Measurements from ENCODE around the gene FAM120B.
A peak's percentile ranks its signal among the peaks of the same experiment; 100 is the strongest.
"Not testable (repeated sequence)": the region's sequence is repeated elsewhere in the genome, so short reads cannot be mapped to it uniquely, and the experiment has no call there.

The FAM120B gene, protein sequence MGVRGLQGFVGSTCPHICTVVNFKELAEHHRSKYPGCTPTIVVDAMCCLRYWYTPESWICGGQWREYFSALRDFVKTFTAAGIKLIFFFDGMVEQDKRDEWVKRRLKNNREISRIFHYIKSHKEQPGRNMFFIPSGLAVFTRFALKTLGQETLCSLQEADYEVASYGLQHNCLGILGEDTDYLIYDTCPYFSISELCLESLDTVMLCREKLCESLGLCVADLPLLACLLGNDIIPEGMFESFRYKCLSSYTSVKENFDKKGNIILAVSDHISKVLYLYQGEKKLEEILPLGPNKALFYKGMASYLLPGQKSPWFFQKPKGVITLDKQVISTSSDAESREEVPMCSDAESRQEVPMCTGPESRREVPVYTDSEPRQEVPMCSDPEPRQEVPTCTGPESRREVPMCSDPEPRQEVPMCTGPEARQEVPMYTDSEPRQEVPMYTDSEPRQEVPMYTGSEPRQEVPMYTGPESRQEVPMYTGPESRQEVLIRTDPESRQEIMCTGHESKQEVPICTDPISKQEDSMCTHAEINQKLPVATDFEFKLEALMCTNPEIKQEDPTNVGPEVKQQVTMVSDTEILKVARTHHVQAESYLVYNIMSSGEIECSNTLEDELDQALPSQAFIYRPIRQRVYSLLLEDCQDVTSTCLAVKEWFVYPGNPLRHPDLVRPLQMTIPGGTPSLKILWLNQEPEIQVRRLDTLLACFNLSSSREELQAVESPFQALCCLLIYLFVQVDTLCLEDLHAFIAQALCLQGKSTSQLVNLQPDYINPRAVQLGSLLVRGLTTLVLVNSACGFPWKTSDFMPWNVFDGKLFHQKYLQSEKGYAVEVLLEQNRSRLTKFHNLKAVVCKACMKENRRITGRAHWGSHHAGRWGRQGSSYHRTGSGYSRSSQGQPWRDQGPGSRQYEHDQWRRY

GRCh38 chr6:170306324-170307079, at the start of gene FAM120B:
Gene FAM120B (plus strand): TSS chr6:170306758. CDS start chr6:170317391, 10,633 bp downstream.
- DNase-seq: peak; percentile 97
- in situ Hi-C loops (cut with MboI; ENCODE audit: low pct_unique_long_range_greater_than_20kb, low sequenced_read_pairs): no loop called here

DNA sequence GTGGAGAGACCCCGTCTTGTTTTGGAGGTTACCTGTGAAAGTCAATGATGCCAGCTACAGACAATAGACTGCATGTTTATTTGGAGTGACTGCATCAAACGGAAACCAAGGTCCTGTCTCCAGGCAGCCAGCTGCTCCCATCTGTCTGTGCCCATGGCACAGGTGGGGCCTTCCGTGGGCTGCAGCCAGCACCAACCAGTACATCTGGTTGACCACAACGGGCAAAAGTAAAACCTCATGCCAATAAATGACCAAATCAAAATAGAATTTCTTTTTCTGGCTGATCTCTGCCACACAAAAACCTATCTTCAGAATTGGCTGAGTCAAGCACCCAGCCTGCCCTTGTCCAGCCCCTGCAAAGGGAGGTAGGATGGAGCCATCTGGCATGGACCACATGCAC, 49.2 kb upstream of the FAM120B start:
- no peak for DNase-seq
- in situ Hi-C loops (cut with MboI; ENCODE audit: low pct_unique_long_range_greater_than_20kb, low sequenced_read_pairs): no loop called here

GRCh38 chr6:170258407-170258806, 48.2 kb upstream of the FAM120B start:
- no peak for DNase-seq
- in situ Hi-C loops (cut with MboI; ENCODE audit: low pct_unique_long_range_greater_than_20kb, low sequenced_read_pairs): no loop called here

- in situ Hi-C loops (cut with MboI; ENCODE audit: low pct_unique_long_range_greater_than_20kb, low sequenced_read_pairs): no loop called here
- no peak for DNase-seq
Measured at GRCh38 chr6:170259278-170259677, 47.3 kb upstream of the FAM120B start.

DNA sequence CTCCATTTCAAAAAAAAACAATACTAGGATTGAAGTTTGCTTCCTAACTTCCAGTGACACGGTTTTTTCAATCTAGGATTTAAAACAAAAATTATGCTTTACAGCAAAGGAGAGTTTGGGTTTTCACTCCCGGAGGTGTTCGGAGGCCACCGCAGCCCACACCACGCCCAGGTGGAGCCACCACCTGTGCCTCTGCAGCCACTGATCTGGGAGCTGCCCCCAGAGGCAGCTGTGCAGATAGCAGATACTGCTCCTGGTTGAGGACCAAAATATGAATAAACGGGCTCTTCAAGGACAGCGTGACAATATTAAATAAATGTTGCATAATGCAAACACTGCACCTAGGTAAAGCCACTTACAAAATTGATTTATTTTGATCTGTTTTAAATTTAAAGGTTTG, 45.9 kb upstream of the FAM120B start:
- no peak for DNase-seq
- in situ Hi-C loops (cut with MboI; ENCODE audit: low pct_unique_long_range_greater_than_20kb, low sequenced_read_pairs): no loop called here

DNA sequence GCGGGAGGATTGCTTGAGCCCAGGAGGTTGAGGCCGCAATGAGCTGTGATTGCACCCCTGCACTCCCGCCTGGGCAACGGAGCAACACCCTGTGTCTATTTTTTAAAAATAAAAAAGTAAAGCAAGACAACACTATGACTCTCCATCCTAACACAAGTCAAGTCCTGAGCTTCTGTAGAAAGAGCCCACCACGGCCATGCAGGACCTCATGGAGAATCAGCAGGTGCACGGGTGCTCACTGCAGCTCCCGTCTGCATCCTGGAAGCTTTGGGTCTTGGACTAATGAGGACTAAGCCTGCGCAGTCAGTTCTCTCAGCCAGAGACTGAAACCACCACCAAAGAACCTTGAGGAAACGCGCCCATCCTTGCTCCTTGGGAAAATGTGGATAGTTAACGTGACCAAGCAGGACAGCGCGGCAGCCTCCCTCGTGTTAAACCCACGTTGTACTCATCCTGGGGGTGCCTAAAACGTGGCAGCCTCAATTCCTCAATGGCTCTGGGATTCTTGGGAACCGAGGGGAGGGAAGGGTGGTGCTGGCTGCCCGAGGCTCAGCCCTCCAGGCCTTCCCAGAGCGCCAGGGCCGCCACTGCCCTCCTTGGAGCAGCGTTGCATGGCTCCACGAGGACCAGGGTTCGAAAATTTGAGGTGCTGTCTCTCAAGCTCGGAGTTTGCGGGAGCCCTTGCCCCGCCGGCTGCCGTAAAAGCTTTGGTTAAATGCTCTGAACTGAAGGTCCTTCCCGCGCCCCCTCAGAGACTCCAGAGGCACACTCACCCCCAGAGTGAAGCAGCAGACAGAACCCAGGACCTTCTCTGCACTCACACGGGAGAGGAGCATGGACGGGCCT, 44.7 kb upstream of the FAM120B start:
- DNase-seq: no peak
- in situ Hi-C loops (cut with MboI; ENCODE audit: low pct_unique_long_range_greater_than_20kb, low sequenced_read_pairs): no loop called here

DNA sequence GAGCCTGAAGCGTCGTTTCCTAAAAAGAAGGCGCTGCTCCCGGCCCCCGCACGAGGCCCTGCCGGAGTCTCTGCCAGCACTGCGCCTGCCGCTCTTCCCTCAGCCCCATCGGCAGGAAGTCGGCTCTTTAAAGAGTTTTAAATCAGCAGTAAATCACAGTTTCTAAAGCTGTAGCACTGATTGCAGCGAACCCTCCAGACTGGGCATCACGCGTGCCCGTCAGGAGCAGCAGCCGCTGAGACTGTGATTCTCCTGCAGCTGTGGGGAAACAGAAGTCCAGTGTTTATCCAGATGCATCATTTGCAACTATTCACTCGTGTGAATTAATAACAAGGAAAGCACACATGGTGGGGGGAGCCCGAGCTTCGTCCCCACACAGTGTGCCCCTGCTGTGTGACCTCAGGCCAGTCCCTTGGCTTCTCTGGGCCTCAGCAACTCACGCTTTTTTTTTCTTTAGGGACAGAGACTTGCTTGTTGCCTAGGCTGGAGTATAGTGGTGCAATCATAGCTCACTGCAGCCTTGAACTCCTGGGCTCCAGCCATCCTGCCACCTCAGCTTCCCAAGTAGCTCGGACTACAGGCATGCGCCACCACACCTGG, 44.0 kb upstream of the FAM120B start:
- DNase-seq: no peak
- in situ Hi-C loops (cut with MboI; ENCODE audit: low pct_unique_long_range_greater_than_20kb, low sequenced_read_pairs): no loop called here

DNA sequence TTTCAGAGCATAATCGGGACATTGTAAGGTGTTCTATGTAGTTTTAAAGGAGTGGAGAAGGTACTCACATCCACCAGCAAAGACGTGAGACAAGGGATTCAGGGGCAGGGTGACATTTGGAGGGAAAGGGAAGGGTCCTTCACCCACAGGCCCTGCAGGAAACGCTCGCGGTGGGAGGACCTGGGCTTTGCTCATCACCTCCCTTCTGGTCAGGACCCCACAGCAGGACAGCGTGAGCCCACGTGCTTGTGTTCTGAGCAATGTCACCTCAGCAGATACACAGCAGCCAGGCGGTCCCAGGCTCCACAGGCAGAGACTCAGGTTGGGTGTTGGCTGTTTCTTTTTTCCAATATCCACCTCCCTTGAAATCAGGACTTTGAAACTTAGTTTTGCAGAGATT, 43.1 kb upstream of the FAM120B start:
- DNase-seq: no peak
- in situ Hi-C loops (cut with MboI; ENCODE audit: low pct_unique_long_range_greater_than_20kb, low sequenced_read_pairs): no loop called here

DNA sequence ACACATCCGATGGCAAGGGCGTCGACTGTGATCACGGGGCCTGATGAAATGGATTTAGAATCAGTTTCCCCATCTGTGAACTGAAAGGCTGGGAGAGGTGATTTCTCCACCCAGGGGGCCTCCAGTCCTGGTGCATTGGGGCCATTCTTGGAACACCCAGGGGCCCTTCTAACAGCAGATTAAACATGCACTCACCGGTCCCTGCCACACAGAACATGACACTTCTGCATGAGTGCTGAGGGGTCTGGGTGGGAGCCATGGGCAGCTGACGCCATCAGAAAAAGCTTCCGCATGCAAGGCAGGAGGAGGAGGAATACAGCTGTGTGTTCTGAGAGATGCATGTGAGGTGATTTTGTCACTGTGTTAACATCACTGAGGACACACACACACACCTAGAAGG, 42.5 kb upstream of the FAM120B start:
- no peak for DNase-seq
- in situ Hi-C loops (cut with MboI; ENCODE audit: low pct_unique_long_range_greater_than_20kb, low sequenced_read_pairs): no loop called here

DNA sequence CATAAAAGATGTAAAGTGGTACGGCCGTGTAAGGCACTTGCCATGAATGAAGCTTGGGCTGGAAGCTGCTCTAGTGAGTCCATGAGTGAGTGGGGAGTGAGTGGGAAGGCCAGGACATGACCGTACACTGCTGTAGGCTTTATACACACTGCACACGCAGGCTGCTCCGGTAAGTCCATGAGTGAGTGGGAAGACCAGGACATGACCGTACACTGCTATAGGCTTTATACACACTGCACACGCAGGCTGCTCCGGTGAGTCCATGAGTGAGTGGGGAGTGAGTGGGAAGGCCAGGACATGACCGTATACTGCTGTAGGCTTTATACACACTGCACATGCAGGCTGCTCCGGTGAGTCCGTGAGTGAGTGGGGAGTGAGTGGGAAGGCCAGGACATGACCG, 41.9 kb upstream of the FAM120B start:
- in situ Hi-C loops (cut with MboI; ENCODE audit: low pct_unique_long_range_greater_than_20kb, low sequenced_read_pairs); DNase-seq: not testable (repeated sequence)

- in situ Hi-C loops (cut with MboI; ENCODE audit: low pct_unique_long_range_greater_than_20kb, low sequenced_read_pairs): no loop called here
- no peak for DNase-seq
Measured at GRCh38 chr6:170265655-170266054, 40.9 kb upstream of the FAM120B start.

DNA sequence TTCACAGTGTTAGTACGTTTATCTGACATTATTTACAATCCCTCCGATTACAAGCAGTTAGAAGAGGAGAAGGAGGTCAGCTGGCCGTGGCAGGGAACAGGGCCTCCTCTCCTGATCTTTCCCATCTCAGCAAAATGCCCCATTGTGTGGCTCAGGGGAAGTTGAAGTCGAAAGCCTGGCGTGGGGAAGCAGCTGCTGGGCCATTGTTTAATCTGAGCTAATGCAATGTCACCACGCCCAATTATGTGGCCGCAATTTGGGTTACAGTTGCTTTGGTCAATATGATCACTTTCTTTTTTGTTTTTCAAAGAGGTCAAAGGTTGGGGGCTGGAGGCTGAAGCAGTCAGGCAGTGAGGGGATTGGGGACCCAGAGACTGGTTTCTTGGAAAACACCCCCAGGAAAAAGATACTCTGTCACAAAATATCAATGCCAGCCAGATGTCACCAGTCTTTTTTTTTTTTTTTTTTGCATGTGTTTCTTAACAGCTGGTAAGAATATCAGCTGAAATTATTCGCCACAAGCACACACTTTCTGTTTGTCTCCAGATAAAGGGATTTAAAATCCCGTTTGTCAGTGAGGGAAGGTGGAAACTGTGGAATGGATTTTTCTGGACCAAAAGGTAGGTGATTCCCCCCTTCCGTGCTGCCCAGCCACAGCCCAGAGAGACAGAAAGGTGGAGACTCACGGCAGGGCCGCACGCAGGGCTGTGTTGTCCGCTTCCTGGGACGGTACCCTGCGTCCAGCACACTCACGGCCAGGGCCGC, 40.3 kb upstream of the FAM120B start:
- no peak for DNase-seq
- in situ Hi-C loops (cut with MboI; ENCODE audit: low pct_unique_long_range_greater_than_20kb, low sequenced_read_pairs): no loop called here

- DNase-seq: no peak
- in situ Hi-C loops (cut with MboI; ENCODE audit: low pct_unique_long_range_greater_than_20kb, low sequenced_read_pairs): no loop called here
Measured at GRCh38 chr6:170267688-170268087, 38.9 kb upstream of the FAM120B start.

DNA sequence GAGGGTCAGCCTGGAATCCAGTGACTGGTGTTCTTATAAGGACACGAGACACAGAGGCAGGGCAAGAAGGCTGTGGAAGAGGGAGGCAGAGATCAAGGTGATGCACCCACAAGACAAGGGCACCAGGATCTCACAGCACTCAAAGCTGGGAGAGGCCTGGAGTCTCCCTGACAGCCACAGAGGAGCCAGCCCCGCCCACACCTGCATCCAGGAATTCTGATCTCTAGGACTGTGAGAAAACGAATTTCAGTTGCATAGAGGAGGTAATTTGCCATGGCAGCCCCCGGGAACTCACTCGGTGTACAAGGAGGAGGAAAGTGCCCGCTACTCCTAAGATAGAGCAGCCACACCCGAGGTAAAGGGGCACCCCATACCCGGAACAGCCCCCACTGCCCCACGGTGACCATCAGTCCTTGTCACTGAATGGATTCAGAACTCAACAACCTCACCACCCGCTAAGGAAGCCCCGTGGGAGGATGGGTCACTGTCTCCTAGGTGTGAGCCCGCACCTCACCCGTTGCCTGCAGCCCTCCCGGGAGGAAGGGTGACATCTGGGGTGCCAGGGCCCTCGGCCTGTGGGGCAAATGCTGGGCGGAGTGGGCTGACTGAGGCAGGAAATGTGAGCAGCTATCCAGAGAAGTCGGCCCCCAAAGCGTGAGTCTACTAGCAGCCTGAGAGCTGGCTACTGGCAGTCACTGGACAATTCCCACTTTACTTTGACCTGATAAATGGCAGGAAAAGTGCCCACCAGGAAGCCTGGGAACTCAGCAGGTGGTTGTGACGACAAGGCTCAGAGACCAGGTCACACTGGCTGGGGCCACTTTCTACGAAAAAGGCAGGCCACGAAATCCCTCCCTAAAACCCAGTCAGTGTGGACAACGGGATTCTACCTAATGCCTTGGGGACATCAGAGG, 38.1 kb upstream of the FAM120B start:
- DNase-seq: no peak
- in situ Hi-C loops (cut with MboI; ENCODE audit: low pct_unique_long_range_greater_than_20kb, low sequenced_read_pairs): no loop called here

DNA sequence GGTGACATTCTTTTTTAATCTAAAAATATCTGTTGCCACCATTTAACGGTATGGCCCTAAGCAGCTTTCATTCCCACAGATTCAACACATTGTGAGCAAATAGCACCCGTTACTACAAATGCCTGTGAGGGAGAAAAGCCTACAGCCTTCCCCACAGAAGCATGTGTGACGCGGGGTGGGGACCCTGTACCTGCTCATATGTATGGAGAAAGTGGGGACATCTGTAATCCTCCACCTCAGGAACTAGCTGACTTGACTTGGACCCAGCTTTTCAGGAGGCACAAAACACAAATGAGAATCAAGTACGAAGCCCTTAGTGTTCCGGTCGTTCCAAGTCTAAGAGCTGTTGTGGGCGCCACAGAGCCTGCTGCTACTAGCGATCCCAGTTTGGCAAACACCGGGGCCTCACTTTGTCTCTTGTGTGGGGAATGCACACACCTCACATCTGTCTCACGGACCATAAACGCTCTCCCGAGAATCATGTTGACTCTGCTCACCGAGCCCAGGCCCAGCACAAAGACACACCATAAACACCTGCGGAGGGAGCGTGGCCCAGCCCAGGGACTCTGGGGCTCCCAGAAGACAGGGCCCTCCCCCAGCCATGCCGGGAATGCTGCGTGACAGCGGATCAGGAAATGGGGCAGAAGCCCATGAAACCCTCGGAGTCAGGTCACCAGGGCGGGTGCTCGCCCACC, 37.3 kb upstream of the FAM120B start:
- in situ Hi-C loops (cut with MboI; ENCODE audit: low pct_unique_long_range_greater_than_20kb, low sequenced_read_pairs): no loop called here
- no peak for DNase-seq

DNA sequence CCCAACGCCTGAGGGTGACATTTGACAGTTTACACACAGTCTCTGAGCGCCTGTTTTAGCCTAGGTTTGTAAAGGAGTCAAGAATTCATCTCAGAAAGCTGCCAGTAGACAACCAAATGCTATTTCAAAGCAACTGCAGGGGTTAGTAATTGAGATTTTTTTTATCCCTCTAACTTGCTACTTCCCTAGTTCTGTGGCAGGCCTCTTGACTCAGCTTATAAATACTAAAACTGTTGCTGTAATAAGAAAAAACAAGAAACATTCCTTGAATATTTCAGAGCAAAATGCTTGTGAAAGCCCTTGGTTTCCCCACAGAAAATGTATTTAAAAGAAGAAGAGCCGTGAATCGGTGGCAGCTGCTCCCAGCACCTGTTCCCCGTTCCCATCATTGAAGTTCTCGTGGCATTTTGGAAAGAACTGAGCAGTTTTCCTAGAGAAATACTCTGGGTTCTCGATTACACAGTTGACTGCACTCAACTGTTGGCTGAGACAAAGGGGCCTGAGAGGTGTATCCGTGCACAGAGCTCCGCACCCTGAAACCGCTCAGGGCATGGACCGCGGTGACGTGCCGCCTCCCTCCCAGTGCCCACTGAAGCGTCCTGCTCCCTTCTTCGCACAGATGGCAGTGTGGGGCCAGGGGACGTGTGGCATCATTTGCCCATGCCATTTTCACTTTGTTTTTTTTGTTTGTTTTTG, 36.6 kb upstream of the FAM120B start:
- no peak for DNase-seq

More for the DNA sequence above, 36.6 kb upstream of the FAM120B start:
- in situ Hi-C loops (cut with MboI; ENCODE audit: low pct_unique_long_range_greater_than_20kb, low sequenced_read_pairs): no loop called here
